K562 (cell line): ENCODE measurements around the gene GP2. TPM values are rescaled to one million over a fixed set of nuclear protein-coding genes. Genes with fewer than 3 reads are reported as not detected.

ENCODE experiments used
- ATAC-seq: fragments of 200-7000 bp; cut with Tn5 transposase; 3 replicates; pipeline ENCODE4 v1.9.1; 2020; ENCODE audit warnings: moderate library complexity
- Bru-seq: library from RNA; stranded (reverse); fragments of 400-500 nt; gene quantifications from one replicate; lab custom pipeline; 2021; lab: Mats Ljungman, UMichigan
- BruChase-seq, 2 experiments: library from RNA; stranded (reverse); fragments of 400-500 nt; gene quantifications; one replicate each; lab custom pipeline; 2021; lab: Mats Ljungman, UMichigan
- BruUV-seq: library from RNA; stranded (reverse); fragments of 400-500 nt; replicated peaks from 2 replicates; lab custom pipeline; 2021; lab: Mats Ljungman, UMichigan
- CTCF ChIA-PET: fragments of 300-600 bp; formaldehyde crosslinking; extraction: SDS; loops from one replicate; lab custom pipeline; 2021; ENCODE audit warnings: low intra/inter-chr PET ratio; lab: Yijun Ruan, JAX
- POLR2A ChIA-PET: fragments of 300-600, 350-650 bp; sonication (Branson Sonifier 250); formaldehyde crosslinking; extraction: SDS; loops from one replicate; lab custom pipeline; 2021; ENCODE audit warnings: antibody characterized with exemption, inconsistent platforms; lab: Yijun Ruan, JAX
- DNase-seq, 4 experiments: peaks; one replicate each; pipeline versions ENCODE4 v3.0.0 to v3.0.0-alpha.2; 2011 to 2018; ENCODE audit warnings: low spot score in 3 of 4, mixed read lengths in 3 of 4; ENCODE audit errors: extremely low read depth in 1 of 4
- FAIRE-seq: peaks from 2 replicates; lab custom pipeline; 2011; peaks lifted over from hg19 to GRCh38; lab: Jason Lieb, UNC
- H2AFZ ChIP-seq: 2 replicates; pipeline ENCODE4 v1.6.0; 2011; ENCODE audit warnings: low read depth, low read length, control low read depth, inconsistent platforms
- H3K27ac ChIP-seq: fragments of 200-600 bp; 3 replicates; pipeline ENCODE4 v1.8.0; 2011; ENCODE audit warnings: low read depth, mild to moderate bottlenecking, control low read depth, inconsistent platforms, low read length, moderate library complexity, mixed read lengths; ENCODE audit errors: extremely low read depth
- H3K27me3 ChIP-seq, 2 experiments: fragments of 300-600 bp in 1 of 2; 2 replicates in 1 of 2; 3 replicates in 1 of 2; pipeline versions ENCODE4 v1.6.0 to v1.8.0; 2011; ENCODE audit warnings: inconsistent platforms in 2 of 2, low read length in 2 of 2, mild to moderate bottlenecking in 1 of 2, mixed read lengths in 1 of 2, moderate library complexity in 1 of 2; ENCODE audit not compliant: control insufficient read depth in 2 of 2, insufficient read depth in 2 of 2
- H3K36me3 ChIP-seq: fragments of 300-600 bp; 3 replicates; pipeline ENCODE4 v1.8.0; 2011; ENCODE audit warnings: mild to moderate bottlenecking, low read length, inconsistent platforms; ENCODE audit not compliant: control insufficient read depth, insufficient read depth
- H3K4me1 ChIP-seq, 2 experiments: fragments of 200-600 bp in 1 of 2; replicated peaks in 1 of 2; 2 replicates in 1 of 2; 3 replicates in 1 of 2; pipeline versions ENCODE4 v1.5.1 to v1.8.0; 2011; ENCODE audit warnings: inconsistent platforms in 2 of 2, low read length in 2 of 2, mild to moderate bottlenecking in 1 of 2, mixed read lengths in 1 of 2, moderate library complexity in 1 of 2; ENCODE audit not compliant: control insufficient read depth in 2 of 2, insufficient read depth in 2 of 2
- H3K4me2 ChIP-seq: 2 replicates; pipeline ENCODE4 v1.6.1; 2011; ENCODE audit warnings: low read length, control low read depth, inconsistent platforms, mixed read lengths; ENCODE audit not compliant: insufficient read depth
- H3K4me3 ChIP-seq: fragments of 200-600 bp; sonication (generic), shearing (Covaris generic); 2 replicates; pipeline ENCODE4 v1.5.1; 2016; ENCODE audit warnings: control low read depth, inconsistent platforms
- H3K79me2 ChIP-seq: fragments of 200-600 bp; 3 replicates; pipeline ENCODE4 v1.8.0; 2011; ENCODE audit warnings: low read length, inconsistent platforms; ENCODE audit not compliant: control insufficient read depth, insufficient read depth
- H3K9ac ChIP-seq, 2 experiments: 2 replicates each; pipeline versions ENCODE4 v1.6.0 to v1.6.1; 2011; ENCODE audit warnings: low read depth in 2 of 2, low read length in 2 of 2, control low read depth in 1 of 2, inconsistent platforms in 1 of 2, mild to moderate bottlenecking in 1 of 2, mixed read lengths in 1 of 2; ENCODE audit not compliant: insufficient read depth in 1 of 2
- H3K9me1 ChIP-seq: one replicate; pipeline ENCODE4 v1.6.0; 2011; ENCODE audit warnings: inconsistent platforms, mild to moderate bottlenecking, low read length, moderate library complexity; ENCODE audit not compliant: control insufficient read depth, insufficient read depth
- H3K9me3 ChIP-seq: replicated peaks from 2 replicates; pipeline ENCODE4 v1.5.1; 2011; ENCODE audit warnings: low read depth, low read length, inconsistent platforms; ENCODE audit not compliant: control insufficient read depth, insufficient read depth
- H4K20me1 ChIP-seq: replicated peaks from 2 replicates; pipeline ENCODE4 v1.6.1; 2011; ENCODE audit warnings: low read length, inconsistent platforms, mixed read lengths; ENCODE audit not compliant: control insufficient read depth, insufficient read depth
- CREM ChIP-seq: IDR thresholded peaks from 2 replicates; pipeline ENCODE4 v1.6.1; 2014; ENCODE audit warnings: antibody characterized with exemption, low read depth
- FOSL1 ChIP-seq: fragments of 200-800 bp; sonication (Bioruptor generic); conservative IDR thresholded peaks from 2 replicates; pipeline ENCODE4 v1.6.1; 2016; ENCODE audit warnings: missing genetic modification characterization, missing compliant biosample characterization
- HNRNPLL ChIP-seq: fragments of 200-400 bp; formaldehyde crosslinking; IDR thresholded peaks from 2 replicates; pipeline ENCODE4 v1.6.1; 2017; ENCODE audit warnings: low read length, low read depth, mild to moderate bottlenecking; ENCODE audit not compliant: poor library complexity, severe bottlenecking
- ILK ChIP-seq: fragments of 450-650 bp; IDR thresholded peaks from 2 replicates; pipeline ENCODE4 v1.6.1; 2016; ENCODE audit warnings: missing genetic modification characterization, low read depth, mild to moderate bottlenecking, missing compliant biosample characterization, moderate library complexity, borderline replicate concordance
- L3MBTL2 ChIP-seq: fragments of 450-650 bp; IDR thresholded peaks from 2 replicates; pipeline ENCODE4 v1.6.1; 2016; ENCODE audit warnings: mild to moderate bottlenecking, moderate library complexity
- NR2C2 ChIP-seq, 2 experiments: fragments of 200-800 bp in 1 of 2; sonication (Bioruptor generic) in 1 of 2; sonication (generic) in 1 of 2; formaldehyde crosslinking in 1 of 2; IDR thresholded peaks; 2 replicates each; pipeline versions ENCODE4 v1.6.1 to v1.8.0; 2016 to 2022; ENCODE audit warnings: mild to moderate bottlenecking in 1 of 2, missing compliant biosample characterization in 1 of 2, missing genetic modification characterization in 1 of 2, missing genetic modification reagents in 1 of 2
- OTX1 ChIP-seq: fragments of 450-650 bp; formaldehyde crosslinking; IDR thresholded peaks from 2 replicates; pipeline ENCODE4 v1.4.0; 2022; ENCODE audit warnings: mild to moderate bottlenecking
- PRPF4 ChIP-seq: fragments of 200-400 bp; formaldehyde crosslinking; IDR thresholded peaks from one replicate; pipeline ENCODE4 v1.6.1; 2017; ENCODE audit warnings: low read length, low read depth, mild to moderate bottlenecking; ENCODE audit not compliant: insufficient read depth, poor library complexity, severe bottlenecking
- PURB ChIP-seq: sonication (generic); formaldehyde crosslinking; IDR thresholded peaks from 2 replicates; pipeline ENCODE4 v1.9.0; 2021; ENCODE audit warnings: low read depth, mild to moderate bottlenecking, missing genetic modification reagents
- STAT6 ChIP-seq: sonication (generic); formaldehyde crosslinking; IDR thresholded peaks from 2 replicates; pipeline ENCODE4 v1.8.1; 2023; ENCODE audit warnings: mild to moderate bottlenecking, missing genetic modification reagents
- ZC3H4 ChIP-seq: sonication (generic); formaldehyde crosslinking; IDR thresholded peaks from 2 replicates; pipeline ENCODE4 v1.9.0; 2021; ENCODE audit warnings: missing genetic modification reagents, borderline replicate concordance
- ZNF655 ChIP-seq: fragments of 250-450 bp; sonication (Bioruptor Pico); IDR thresholded peaks from 2 replicates; pipeline ENCODE4 v1.5.0; 2021
- ZNF79 ChIP-seq: fragments of 250-450 bp; sonication (Bioruptor Pico); IDR thresholded peaks from 2 replicates; pipeline ENCODE4 v1.4.0; 2020; ENCODE audit warnings: low read depth, mild to moderate bottlenecking, moderate library complexity
- WGBS: fragments of 100-300 bp; shearing (Covaris generic); methylation state at CpG from one replicate; pipeline ENCODE4 v1.1.6; 2016; ENCODE audit warnings: low coverage, mixed read lengths; ENCODE audit not compliant: insufficient coverage; ENCODE audit errors: missing lambda C conversion rate; 5-methylcytosine and 5-hydroxymethylcytosine counted together
- in situ Hi-C: fragments of 300-500 bp; cut with MboI; formaldehyde crosslinking; loops from 4 replicates; pipeline ENCODE4 v1.15.0; 2018; ENCODE audit warnings: inconsistent platforms, mixed read lengths
- intact Hi-C: fragments of 100-400 bp; cut with micrococcal nuclease; formaldehyde crosslinking; loops from 2 replicates; pipeline ENCODE4 v1.14.2; 2022
- long read RNA-seq, 3 experiments: library from polyadenylated mRNA in 2 of 3; library from RNA in 1 of 3; unstranded in 2 of 3; stranded (forward) in 1 of 3; transcript quantifications; one replicate each; pipeline ENCODE4 v2.0.0, GENCODE V29; 2019 to 2022
- polyA minus RNA-seq, 3 experiments: library from RNA; depleted of rRNA, polyadenylated mRNA; stranded (reverse); fragments of >200 nt; gene quantifications; 2 replicates each; pipeline ENCODE4 v1.2.3, GENCODE V29; 2011
- polyA plus RNA-seq, 8 experiments: library from polyadenylated mRNA; depleted of rRNA in 4 of 8; stranded (reverse) in 5 of 8; unstranded in 3 of 8; fragments of >200 nt; fragmentation: Nextera tagmentation in 2 of 8; fragmentation: Illumina TruSeq in 1 of 8; extraction: Ambion mirVana in 2 of 8; extraction: Trizol in 1 of 8; gene quantifications; 2 replicates each; pipeline versions ENCODE4 v1.2.1 to v1.2.3, GENCODE V29; 2011 to 2014; ENCODE audit warnings: inconsistent platforms in 1 of 8, missing spikeins in 1 of 8
- total RNA-seq, 7 experiments: library from RNA; depleted of rRNA in 6 of 7; stranded (reverse); fragments of >200 nt in 6 of 7; fragmentation: Illumina TruSeq in 2 of 7; extraction: Trizol in 2 of 7; gene quantifications; 2 replicates each; pipeline versions ENCODE4 v1.2.1 to v1.2.3, GENCODE V29; 2011 to 2021; ENCODE audit warnings: low replicate concordance in 1 of 7

Gene GP2
- total RNA-seq (2011; cell fraction: chromatin; rRNA removed; ENCODE audit: low replicate concordance), result not detected in 2 replicates
- total RNA-seq (2011; cell fraction: nucleolus; rRNA removed), result not detected in 2 replicates
- total RNA-seq (2011; cell fraction: nucleoplasm; rRNA removed), result not detected in 2 replicates
- total RNA-seq (2014; rRNA removed) (not detected in 2 replicates), total RNA-seq (2014; rRNA removed; fragmentation: Illumina TruSeq; extraction: Trizol) (not detected in 2 replicates), total RNA-seq (2015; rRNA removed; fragmentation: Illumina TruSeq; extraction: Trizol) (not detected in 2 replicates), total RNA-seq (2021) (5.9 and 6.1 TPM in 2 replicates), polyA plus RNA-seq (2011; rRNA removed) (not detected in 2 replicates), polyA plus RNA-seq (2014; fragmentation: Illumina TruSeq; extraction: Trizol) (not detected in 2 replicates), polyA plus RNA-seq (2014; fragmentation: Nextera tagmentation; extraction: Ambion mirVana) (not detected), polyA plus RNA-seq (2014; rRNA removed) (not detected in 2 replicates), polyA minus RNA-seq (2011; rRNA and poly(A)+ RNA removed) (not detected in 2 replicates), Bru-seq, nascent RNA (not detected), BruChase-seq, experiment 1, labeled RNA remaining after a 2-hour chase (not detected), BruChase-seq, experiment 2, labeled RNA remaining after a 6-hour chase (not detected)
- polyA plus RNA-seq (2011; cell fraction: cytosol; rRNA removed), result not detected in 2 replicates
- polyA plus RNA-seq (2011; cell fraction: nucleus; rRNA removed), result not detected in 2 replicates
- polyA plus RNA-seq (2012), result not detected in 2 replicates
- not detected in 2 replicates for polyA minus RNA-seq (2011; cell fraction: cytosol; rRNA and poly(A)+ RNA removed)
- not detected in 2 replicates for polyA minus RNA-seq (2011; cell fraction: nucleus; rRNA and poly(A)+ RNA removed)
- long read RNA-seq, experiment 1, result 0 reads
- long read RNA-seq, experiment 2, result 0 reads
- long read RNA-seq, experiment 3, result 0 reads

GRCh38 chr16:20327444-20328041 lies at the start of gene GP2:
GP2 (minus strand) TSS chr16:20327513; CDS start chr16:20326431, 1,082 bp downstream.
- ATAC-seq, result no peak
- no peak within 1 kb of the TSS for H3K4me3 ChIP-seq
- no peak within 1 kb of the TSS for H3K4me2 ChIP-seq
- H3K9me3 ChIP-seq, result no peaks in the 10 kb centered on the region
- peaks cover 0 to 12% of the 10 kb centered on the region in 2 experiments; a peak in 2 of 5 replicates for H3K27me3 ChIP-seq
- intact Hi-C loops (no loop called here), in situ Hi-C loops (no loop called here)
- WGBS, result 2% methylated on average over 7 of the region's 7 CpGs
- no peaks in the 10 kb centered on the region for H3K9me1 ChIP-seq
- H3K79me2 ChIP-seq, result no peaks in the 10 kb centered on the region
- CTCF ChIA-PET, result no interaction called here
- H3K4me1 ChIP-seq, result no peaks in the 10 kb centered on the region
- POLR2A ChIA-PET, result no interaction called here
- H3K27ac ChIP-seq, result no peak within 1 kb of the TSS
- no peaks in the 10 kb centered on the region for H4K20me1 ChIP-seq
- no TSS peak for BruUV-seq
- no peaks in the 10 kb centered on the region for H3K36me3 ChIP-seq
- no peak for FAIRE-seq
- DNase-seq, result peak in 3 of 4 experiments; percentile 4 to 17 (median 12)
- H3K9ac ChIP-seq, result no peak within 1 kb of the TSS
- H2AFZ ChIP-seq, result no peak within 1 kb of the TSS
- TF ChIP-seq PRPF4 (no peak), FOSL1 (tag) (no peak), STAT6 (CRISPR knock-in tag) (no peak), NR2C2 (CRISPR knock-in tag; IDR thresholded peaks at IDR 0.05) (no peak), NR2C2 (tag; IDR thresholded peaks at IDR 0.05) (no peak), L3MBTL2 (no peak), CREM (no peak), OTX1 (CRISPR knock-in tag) (no peak), ZNF655 (CRISPR knock-in tag) (no peak), ZNF79 (CRISPR knock-in tag) (no peak), PURB (CRISPR knock-in tag) (no peak), ZC3H4 (CRISPR knock-in tag) (no peak), HNRNPLL (no peak), ILK (tag) (no peak)
